Astrocyte (in vitro differentiated cells and primary cell): ENCODE data around the gene SLC45A3. TPM values are rescaled to one million over a fixed set of nuclear protein-coding genes. Genes with fewer than 3 reads are reported as not detected.

Experiments
- DNase-seq: peaks from one replicate; pipeline ENCODE4 v3.0.0-alpha.2; 2010; ENCODE audit warnings: low read depth
- FAIRE-seq: peaks from 2 replicates; lab custom pipeline; 2011; peaks lifted over from hg19 to GRCh38; lab: Jason Lieb, UNC
- H2AFZ ChIP-seq: 2 replicates; pipeline ENCODE4 v1.6.0; 2012; ENCODE audit warnings: low read depth, low read length, inconsistent platforms
- H3K27ac ChIP-seq: 2 replicates; pipeline ENCODE4 v1.5.1; 2011; ENCODE audit warnings: low read depth, low read length, inconsistent platforms
- H3K27me3 ChIP-seq: 2 replicates; pipeline ENCODE4 v1.6.0; 2011; ENCODE audit warnings: low read length, inconsistent platforms; ENCODE audit not compliant: insufficient read depth
- H3K36me3 ChIP-seq: 2 replicates; pipeline ENCODE4 v1.5.1; 2011; ENCODE audit warnings: low read length, inconsistent platforms; ENCODE audit not compliant: insufficient read depth
- H3K4me1 ChIP-seq: 2 replicates; pipeline ENCODE4 v1.5.1; 2011; ENCODE audit warnings: low read length, inconsistent platforms; ENCODE audit not compliant: insufficient read depth
- H3K4me2 ChIP-seq: 2 replicates; pipeline ENCODE4 v1.6.0; 2012; ENCODE audit warnings: low read length, inconsistent platforms
- H3K4me3 ChIP-seq: 2 replicates; pipeline ENCODE4 v1.5.1; 2011; ENCODE audit warnings: low read depth, mild to moderate bottlenecking, low read length, inconsistent platforms; ENCODE audit not compliant: insufficient read depth
- H3K79me2 ChIP-seq: 2 replicates; pipeline ENCODE4 v1.6.0; 2012; ENCODE audit warnings: mild to moderate bottlenecking, low read length, inconsistent platforms; ENCODE audit not compliant: insufficient read depth
- H3K9ac ChIP-seq: 2 replicates; pipeline ENCODE4 v1.6.0; 2012; ENCODE audit warnings: mild to moderate bottlenecking, low read length, inconsistent platforms
- H3K9me3 ChIP-seq: 2 replicates; pipeline ENCODE4 v1.5.1; 2012; ENCODE audit warnings: low read depth, mild to moderate bottlenecking, low read length, inconsistent platforms; ENCODE audit not compliant: insufficient read depth
- H4K20me1 ChIP-seq: 2 replicates; pipeline ENCODE4 v1.6.0; 2012; ENCODE audit warnings: low read length, inconsistent platforms; ENCODE audit not compliant: insufficient read depth
- H3K27ac Mint-ChIP-seq: one replicate; pipeline ENCODE4 v1.8.0; 2021; ENCODE audit warnings: mild to moderate bottlenecking, mixed read lengths; ENCODE audit not compliant: unreplicated experiment
- H3K27me3 Mint-ChIP-seq: one replicate; pipeline ENCODE4 v1.8.0; 2021; ENCODE audit warnings: low read depth, mixed read lengths; ENCODE audit not compliant: unreplicated experiment
- H3K36me3 Mint-ChIP-seq: one replicate; pipeline ENCODE4 v1.8.0; 2021; ENCODE audit warnings: low read depth, mixed read lengths; ENCODE audit not compliant: unreplicated experiment
- H3K4me1 Mint-ChIP-seq: one replicate; pipeline ENCODE4 v1.8.0; 2021; ENCODE audit warnings: low read depth, mixed read lengths; ENCODE audit not compliant: unreplicated experiment
- H3K4me3 Mint-ChIP-seq: one replicate; pipeline ENCODE4 v1.8.0; 2021; ENCODE audit warnings: mild to moderate bottlenecking, moderate library complexity, mixed read lengths; ENCODE audit not compliant: unreplicated experiment
- H3K9me3 Mint-ChIP-seq: one replicate; pipeline ENCODE4 v1.8.0; 2021; ENCODE audit warnings: mild to moderate bottlenecking, mixed read lengths; ENCODE audit not compliant: unreplicated experiment
- CTCF ChIP-seq: IDR thresholded peaks from 2 replicates; pipeline ENCODE4 v1.5.1; 2011; ENCODE audit warnings: low read depth, mild to moderate bottlenecking, inconsistent platforms, low read length, moderate library complexity; ENCODE audit not compliant: insufficient read depth
- EZH2 ChIP-seq: IDR thresholded peaks from 2 replicates; pipeline ENCODE4 v1.6.1; 2012; ENCODE audit warnings: mild to moderate bottlenecking, low read length, inconsistent platforms; ENCODE audit not compliant: insufficient read depth
- total RNA-seq: library from RNA; stranded (reverse); gene quantifications from 2 replicates; pipeline ENCODE4 v1.2.1, GENCODE V29; 2021

SLC45A3 gene
- total RNA-seq, 1 donor from 2014 or later: 7.1 TPM

DNA sequence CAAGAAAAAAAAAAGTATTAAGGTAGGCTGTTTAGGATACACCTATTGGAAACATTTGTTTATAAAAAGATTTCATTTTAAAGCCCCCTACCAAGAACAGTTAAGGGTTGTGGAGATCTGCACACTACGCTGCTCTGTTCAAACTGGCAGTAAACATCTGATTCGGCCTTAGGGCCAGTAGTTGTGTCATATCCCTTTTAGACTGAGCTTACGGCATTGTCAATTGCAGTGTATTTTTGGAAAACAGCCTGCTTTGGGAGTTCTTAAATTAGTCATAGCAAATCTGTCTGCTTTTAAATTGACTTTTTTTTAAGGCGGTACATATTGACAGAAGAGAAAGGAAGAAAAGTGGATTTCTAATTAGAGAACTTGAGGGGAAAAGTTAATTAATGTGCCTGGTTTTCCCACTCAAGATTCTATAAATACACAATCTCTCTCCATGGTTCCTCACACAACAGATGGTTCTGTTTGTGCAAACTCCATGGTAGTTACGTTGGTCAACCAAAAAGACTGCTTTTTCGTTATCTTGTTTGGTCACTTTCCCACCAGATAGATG is 46.8 kb downstream of the SLC45A3 start:
- Mint-ChIP-seq H3K36me3 (peaks cover 2% of the 10 kb centered on the region), H3K4me3 (no peak overlapping the region), H3K27ac (peak overlapping the region; percentile 18), H3K27me3 (peaks cover 5% of the 10 kb centered on the region), H3K4me1 (peaks cover 16% of the 10 kb centered on the region), H3K9me3 (peaks cover 2% of the 10 kb centered on the region)
- Histone ChIP-seq H3K27me3 (no peaks in the 10 kb centered on the region), H3K4me2 (no peak overlapping the region), H3K4me1 (peaks cover 3% of the 10 kb centered on the region), H3K27ac (no peak overlapping the region), H3K9me3 (no peaks in the 10 kb centered on the region), H3K79me2 (peaks cover 26% of the 10 kb centered on the region), H3K4me3 (no peak overlapping the region), H3K36me3 (no peaks in the 10 kb centered on the region), H3K9ac (no peak overlapping the region), H2AFZ (no peak overlapping the region), H4K20me1 (peaks cover 3% of the 10 kb centered on the region)
- FAIRE-seq (no peak), DNase-seq (peak; percentile 52)
- TF ChIP-seq CTCF: no peak
- no peak for TF ChIP-seq EZH2

DNA sequence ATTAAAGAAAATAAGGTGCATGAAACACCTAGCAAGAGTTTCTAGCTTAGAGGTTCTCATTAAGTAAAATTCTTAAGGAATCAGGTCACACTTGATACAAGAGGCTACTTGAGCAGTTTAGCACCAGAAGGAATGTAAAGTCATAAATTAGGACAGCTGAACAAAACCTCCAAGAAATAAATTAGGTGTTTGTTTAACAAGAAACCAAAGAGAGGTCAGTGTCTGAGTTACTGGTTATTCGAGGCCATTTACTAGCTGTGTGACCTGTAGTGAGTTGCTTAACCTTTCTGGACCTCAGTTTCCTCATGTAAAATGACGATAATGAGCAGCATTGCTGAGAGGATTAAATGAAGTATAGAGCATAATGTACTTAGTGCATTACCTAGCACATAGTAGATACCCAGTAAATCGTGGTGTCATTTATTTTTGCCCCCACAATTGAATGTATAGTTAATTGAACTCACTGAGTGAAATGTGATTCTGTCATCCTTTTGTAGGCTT is 47.6 kb downstream of the SLC45A3 start:
- Histone ChIP-seq H3K9ac (peak overlapping the region; percentile 95), H3K4me2 (peak overlapping the region; percentile 92), H2AFZ (peak overlapping the region; percentile 96)

More for the DNA sequence above, 47.6 kb downstream of the SLC45A3 start:
- Mint-ChIP-seq H3K4me3 (peak overlapping the region; percentile 92), H3K27ac (peak overlapping the region; percentile 91), H3K4me1 (peaks cover 16% of the 10 kb centered on the region), H3K9me3 (no peaks in the 10 kb centered on the region), H3K27me3 (no peaks in the 10 kb centered on the region), H3K36me3 (no peaks in the 10 kb centered on the region)
- H4K20me1 ChIP-seq: peaks cover 10% of the 10 kb centered on the region
- H3K36me3 ChIP-seq: no peaks in the 10 kb centered on the region
- peaks cover 34% of the 10 kb centered on the region for H3K79me2 ChIP-seq
- no peak overlapping the region for H3K27ac ChIP-seq
- FAIRE-seq (no peak), DNase-seq (peak; percentile 10)
- peak overlapping the region; percentile 88 for H3K4me3 ChIP-seq
- no peaks in the 10 kb centered on the region for H3K9me3 ChIP-seq
- peaks cover 3% of the 10 kb centered on the region for H3K4me1 ChIP-seq
- no peaks in the 10 kb centered on the region for H3K27me3 ChIP-seq
- TF ChIP-seq EZH2 (no peak), CTCF (no peak)
